Measurements from ENCODE around the gene SH3BGR. TPM values are rescaled to one million over a fixed set of nuclear protein-coding genes. Genes with fewer than 3 reads are reported as not detected.

Gene SH3BGR
- total and polyA plus RNA-seq, 2 donors (not counting 1 experiment from before 2014, with no cell fraction given), result 1.8 to 6.8 TPM

DNA sequence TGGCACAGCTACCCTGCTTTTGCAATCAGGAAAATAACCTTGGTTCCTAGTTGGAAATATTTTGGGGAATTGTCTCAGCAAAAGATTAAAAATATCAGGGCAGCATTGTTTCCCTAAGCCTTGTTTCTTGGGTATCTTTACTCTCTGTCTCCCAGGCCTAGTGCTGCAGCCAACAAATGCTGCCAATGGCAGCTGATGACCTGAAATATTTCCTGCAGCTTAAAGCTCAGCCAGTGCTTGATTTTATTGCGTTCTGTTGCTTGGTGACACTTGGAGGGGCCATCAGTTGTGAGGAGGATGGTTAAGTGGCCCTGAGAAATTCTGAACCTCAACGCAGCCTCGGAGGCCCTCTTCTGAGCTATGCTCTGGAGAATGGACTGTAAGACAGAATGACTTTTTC, 101.6 kb downstream of the SH3BGR start:
- Histone ChIP-seq H3K9me3 (ENCODE audit: control insufficient read depth, insufficient read depth, low read depth, low read length) (no peaks in the 10 kb centered on the region), H3K79me2 (ENCODE audit: control insufficient read depth, insufficient read depth, low read length) (no peaks in the 10 kb centered on the region), H4K20me1 (ENCODE audit: control insufficient read depth, extremely low read depth, insufficient read depth, low read length) (no peaks in the 10 kb centered on the region), H3K27ac (ENCODE audit: insufficient read depth, low read length) (no peak overlapping the region), H2AFZ (ENCODE audit: low read length) (no peak overlapping the region), H3K4me3 (replicated peaks in 1 of 4; ENCODE audit: control extremely low read depth in 1 of 4, insufficient read depth in 1 of 4, low read depth in 3 of 4, low read length in 4 of 4) (no peak overlapping the region), H3K4me1 (ENCODE audit: control insufficient read depth, extremely low read depth, insufficient read depth, low read length) (no peaks in the 10 kb centered on the region), H3K4me2 (ENCODE audit: extremely low read depth, insufficient read depth, low read length) (no peak overlapping the region), H3K9ac (ENCODE audit: insufficient read depth, low read length) (no peak overlapping the region), H3K36me3 (ENCODE audit: control insufficient read depth, insufficient read depth, low read length) (no peaks in the 10 kb centered on the region), H3K27me3 (ENCODE audit: control insufficient read depth, insufficient read depth, low read length) (no peaks in the 10 kb centered on the region)
- DNase-seq (ENCODE audit: low read depth in 2 of 2), result no peak
- TF ChIP-seq EZH2 (IDR thresholded peaks at IDR 0.05; ENCODE audit: low read length, missing control alignments) (no peak), CTCF (conservative IDR thresholded peaks at IDR 0.05 in 1 of 2, IDR thresholded peaks at IDR 0.05 in 1 of 2; ENCODE audit: low read depth in 1 of 2, low read length in 2 of 2) (no peak)

DNA sequence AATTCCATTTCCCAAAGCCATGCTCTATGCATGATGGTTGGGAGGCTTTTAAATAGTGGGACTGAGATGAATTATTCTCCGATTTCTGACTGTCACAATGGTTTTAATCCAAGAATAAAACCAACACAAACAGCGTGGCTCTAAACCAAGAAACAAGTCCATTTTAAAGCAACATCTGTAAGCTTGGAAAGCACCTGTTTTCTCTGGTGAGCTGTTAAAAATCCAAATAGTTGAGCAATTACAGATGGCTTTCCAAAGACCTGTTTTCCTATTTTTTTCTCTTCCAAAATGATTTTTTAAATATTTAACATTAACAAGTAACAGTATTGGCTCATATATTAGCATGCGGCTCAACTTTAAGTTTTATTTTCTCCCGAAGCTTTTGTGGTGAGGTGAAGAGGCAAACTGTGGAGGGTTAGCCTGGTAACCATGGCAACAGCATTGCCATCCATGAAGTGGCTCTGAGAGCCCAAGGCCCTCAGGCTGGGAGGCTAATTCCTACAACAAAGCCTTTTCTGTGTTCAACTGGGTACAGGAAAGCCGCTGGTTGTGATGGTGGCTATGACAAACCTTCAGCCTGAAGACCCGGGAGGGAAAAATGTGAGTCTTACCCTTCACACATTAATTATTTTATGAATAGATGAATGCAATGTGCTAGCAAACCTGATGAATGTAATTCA, 104.3 kb downstream of the SH3BGR start:
- no peaks in the 10 kb centered on the region for H3K79me2 ChIP-seq (ENCODE audit: control insufficient read depth, insufficient read depth, low read length)
- H3K9me3 ChIP-seq (ENCODE audit: control insufficient read depth, insufficient read depth, low read depth, low read length), result no peaks in the 10 kb centered on the region
- no peak overlapping the region for H3K4me3 ChIP-seq (replicated peaks in 1 of 4; ENCODE audit: control extremely low read depth in 1 of 4, insufficient read depth in 1 of 4, low read depth in 3 of 4, low read length in 4 of 4)
- no peaks in the 10 kb centered on the region for H3K36me3 ChIP-seq (ENCODE audit: control insufficient read depth, insufficient read depth, low read length)
- no peak overlapping the region for H3K27ac ChIP-seq (ENCODE audit: insufficient read depth, low read length)
- no peaks in the 10 kb centered on the region for H3K4me1 ChIP-seq (ENCODE audit: control insufficient read depth, extremely low read depth, insufficient read depth, low read length)
- no peak for TF ChIP-seq EZH2 (IDR thresholded peaks at IDR 0.05; ENCODE audit: low read length, missing control alignments)
- TF ChIP-seq CTCF (conservative IDR thresholded peaks at IDR 0.05 in 1 of 2, IDR thresholded peaks at IDR 0.05 in 1 of 2; ENCODE audit: low read depth in 1 of 2, low read length in 2 of 2), result no peak
- no peak overlapping the region for H2AFZ ChIP-seq (ENCODE audit: low read length)
- H4K20me1 ChIP-seq (ENCODE audit: control insufficient read depth, extremely low read depth, insufficient read depth, low read length), result no peaks in the 10 kb centered on the region
- H3K9ac ChIP-seq (ENCODE audit: insufficient read depth, low read length), result no peak overlapping the region
- H3K27me3 ChIP-seq (ENCODE audit: control insufficient read depth, insufficient read depth, low read length), result no peaks in the 10 kb centered on the region
- no peak overlapping the region for H3K4me2 ChIP-seq (ENCODE audit: extremely low read depth, insufficient read depth, low read length)
- DNase-seq (ENCODE audit: low read depth in 2 of 2), result no peak

DNA sequence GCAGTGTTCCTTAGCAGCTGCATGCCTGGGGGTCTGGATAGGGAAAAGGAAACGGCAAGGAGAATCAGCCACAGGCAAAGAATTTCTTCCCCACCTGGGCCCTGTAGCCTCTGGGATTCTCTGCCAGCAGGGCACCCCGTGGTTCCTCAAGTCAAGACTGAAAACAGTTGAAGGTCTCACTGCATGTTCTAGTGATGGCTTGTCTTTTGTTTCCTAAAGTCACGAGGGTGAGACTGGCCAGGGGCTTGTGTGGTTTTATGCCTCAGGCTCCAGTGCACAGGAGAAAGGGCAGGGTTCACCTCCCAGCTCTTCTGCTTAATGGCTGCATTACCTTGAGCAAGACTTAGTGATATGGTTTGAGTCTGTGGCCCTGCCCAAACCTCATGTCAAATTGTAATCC, 107.7 kb downstream of the SH3BGR start:
- TF ChIP-seq EZH2 (IDR thresholded peaks at IDR 0.05; ENCODE audit: low read length, missing control alignments) (no peak), CTCF (conservative IDR thresholded peaks at IDR 0.05 in 1 of 2, IDR thresholded peaks at IDR 0.05 in 1 of 2; ENCODE audit: low read depth in 1 of 2, low read length in 2 of 2) (no peak)
- Histone ChIP-seq H3K4me1 (ENCODE audit: control insufficient read depth, extremely low read depth, insufficient read depth, low read length) (no peaks in the 10 kb centered on the region), H3K9me3 (ENCODE audit: control insufficient read depth, insufficient read depth, low read depth, low read length) (no peaks in the 10 kb centered on the region), H3K27ac (ENCODE audit: insufficient read depth, low read length) (no peak overlapping the region), H4K20me1 (ENCODE audit: control insufficient read depth, extremely low read depth, insufficient read depth, low read length) (no peaks in the 10 kb centered on the region), H3K4me2 (ENCODE audit: extremely low read depth, insufficient read depth, low read length) (no peak overlapping the region), H3K4me3 (replicated peaks in 1 of 4; ENCODE audit: control extremely low read depth in 1 of 4, insufficient read depth in 1 of 4, low read depth in 3 of 4, low read length in 4 of 4) (no peak overlapping the region), H2AFZ (ENCODE audit: low read length) (no peak overlapping the region), H3K36me3 (ENCODE audit: control insufficient read depth, insufficient read depth, low read length) (no peaks in the 10 kb centered on the region), H3K27me3 (ENCODE audit: control insufficient read depth, insufficient read depth, low read length) (no peaks in the 10 kb centered on the region), H3K9ac (ENCODE audit: insufficient read depth, low read length) (no peak overlapping the region), H3K79me2 (ENCODE audit: control insufficient read depth, insufficient read depth, low read length) (no peaks in the 10 kb centered on the region)
- DNase-seq (ENCODE audit: low read depth in 2 of 2), result no peak

All from fibroblast of lung (primary cell).